Skeletal muscle satellite cell (primary cell): ENCODE measurements around the gene S100A12.

Source experiments
- H3K27me3 ChIP-seq: 2 replicates; pipeline ENCODE4 v1.7.0; 2013; ENCODE audit warnings: low read length; ENCODE audit not compliant: control insufficient read depth, insufficient read depth
- H3K36me3 ChIP-seq: 2 replicates; pipeline ENCODE4 v1.7.0; 2013; ENCODE audit warnings: mild to moderate bottlenecking, control low read depth, low read length; ENCODE audit not compliant: insufficient read depth
- H3K4me1 ChIP-seq: 2 replicates; pipeline ENCODE4 v1.7.0; 2013; ENCODE audit warnings: low read length; ENCODE audit not compliant: control insufficient read depth, insufficient read depth
- H3K4me2 ChIP-seq: 2 replicates; pipeline ENCODE4 v1.7.0; 2013; ENCODE audit warnings: mild to moderate bottlenecking, low read length
- H3K4me3 ChIP-seq: 2 replicates; pipeline ENCODE4 v1.7.0; 2013; ENCODE audit warnings: low read length
- H3K9ac ChIP-seq: 2 replicates; pipeline ENCODE4 v1.7.0; 2013; ENCODE audit warnings: mild to moderate bottlenecking, low read depth, low read length, moderate library complexity
- H3K9me3 ChIP-seq: replicated peaks from 2 replicates; pipeline ENCODE4 v1.7.0; 2013; ENCODE audit warnings: mild to moderate bottlenecking, control low read depth, low read length

The S100A12 gene

GRCh38 chr1:153395136-153395685 is 19.8 kb upstream of the S100A12 start:
- Histone ChIP-seq H3K4me2 (no peak overlapping the region), H3K4me3 (no peak overlapping the region), H3K27me3 (peaks cover 18% of the 10 kb centered on the region), H3K9me3 (no peaks in the 10 kb centered on the region), H3K9ac (no peak overlapping the region), H3K4me1 (no peaks in the 10 kb centered on the region), H3K36me3 (no peaks in the 10 kb centered on the region)

GRCh38 chr1:153394391-153394790 is 19.0 kb upstream of the S100A12 start:
- peaks cover 18% of the 10 kb centered on the region for H3K27me3 ChIP-seq
- no peak overlapping the region for H3K4me3 ChIP-seq
- H3K4me2 ChIP-seq = no peak overlapping the region
- H3K4me1 ChIP-seq = no peaks in the 10 kb centered on the region
- H3K9me3 ChIP-seq = no peaks in the 10 kb centered on the region
- H3K9ac ChIP-seq = no peak overlapping the region
- no peaks in the 10 kb centered on the region for H3K36me3 ChIP-seq

- Histone ChIP-seq H3K9ac (no peak overlapping the region), H3K36me3 (no peaks in the 10 kb centered on the region), H3K4me2 (no peak overlapping the region), H3K9me3 (no peaks in the 10 kb centered on the region), H3K4me1 (no peaks in the 10 kb centered on the region), H3K27me3 (peaks cover 18% of the 10 kb centered on the region), H3K4me3 (no peak overlapping the region)
These were observed 18.5 kb upstream of the S100A12 start for GRCh38 chr1:153393926-153394325.

- H3K4me3 ChIP-seq = no peak overlapping the region
- H3K4me2 ChIP-seq = no peak overlapping the region
- no peaks in the 10 kb centered on the region for H3K36me3 ChIP-seq
- no peak overlapping the region for H3K9ac ChIP-seq
- no peaks in the 10 kb centered on the region for H3K9me3 ChIP-seq
- peaks cover 12% of the 10 kb centered on the region for H3K27me3 ChIP-seq
- H3K4me1 ChIP-seq = no peaks in the 10 kb centered on the region
These were observed 17.4 kb upstream of the S100A12 start for GRCh38 chr1:153392822-153393221.

- Histone ChIP-seq H3K4me1 (no peaks in the 10 kb centered on the region), H3K27me3 (peaks cover 12% of the 10 kb centered on the region), H3K9me3 (no peaks in the 10 kb centered on the region), H3K4me2 (no peak overlapping the region), H3K9ac (no peak overlapping the region), H3K36me3 (no peaks in the 10 kb centered on the region), H3K4me3 (no peak overlapping the region)
These were observed 16.8 kb upstream of the S100A12 start for GRCh38 chr1:153392258-153392657.

- no peaks in the 10 kb centered on the region for H3K36me3 ChIP-seq
- no peaks in the 10 kb centered on the region for H3K9me3 ChIP-seq
- H3K4me3 ChIP-seq = no peak within 1 kb of the TSS
- H3K4me2 ChIP-seq = no peak within 1 kb of the TSS
- no peaks in the 10 kb centered on the region for H3K4me1 ChIP-seq
- no peak within 1 kb of the TSS for H3K9ac ChIP-seq
- peaks cover 10% of the 10 kb centered on the region for H3K27me3 ChIP-seq
These were observed 15.7 kb upstream of the S100A12 start, which contains the start of gene S100A8 for GRCh38 chr1:153390938-153391710. TSS of gene S100A8 (minus strand) at chr1:153391073. CDS start at chr1:153390535, 538 bp downstream.

GRCh38 chr1:153389973-153390879 is 14.8 kb upstream of the S100A12 start:
- H3K9me3 ChIP-seq = no peaks in the 10 kb centered on the region
- no peak overlapping the region for H3K4me2 ChIP-seq
- H3K27me3 ChIP-seq = peaks cover 7% of the 10 kb centered on the region
- no peaks in the 10 kb centered on the region for H3K4me1 ChIP-seq
- no peak overlapping the region for H3K9ac ChIP-seq
- no peaks in the 10 kb centered on the region for H3K36me3 ChIP-seq
- no peak overlapping the region for H3K4me3 ChIP-seq

GRCh38 chr1:153389401-153389800 is 14.0 kb upstream of the S100A12 start:
- Histone ChIP-seq H3K36me3 (no peaks in the 10 kb centered on the region), H3K9ac (no peak overlapping the region), H3K4me2 (no peak overlapping the region), H3K9me3 (no peaks in the 10 kb centered on the region), H3K27me3 (peaks cover 9% of the 10 kb centered on the region), H3K4me3 (no peak overlapping the region), H3K4me1 (no peaks in the 10 kb centered on the region)

GRCh38 chr1:153387785-153388184 is 12.4 kb upstream of the S100A12 start:
- no peaks in the 10 kb centered on the region for H3K9me3 ChIP-seq
- no peaks in the 10 kb centered on the region for H3K36me3 ChIP-seq
- H3K4me1 ChIP-seq = no peaks in the 10 kb centered on the region
- no peak overlapping the region for H3K4me2 ChIP-seq
- no peak overlapping the region for H3K9ac ChIP-seq
- H3K27me3 ChIP-seq = peaks cover 9% of the 10 kb centered on the region
- no peak overlapping the region for H3K4me3 ChIP-seq

- Histone ChIP-seq H3K27me3 (peaks cover 4% of the 10 kb centered on the region), H3K4me1 (no peaks in the 10 kb centered on the region), H3K9ac (no peak overlapping the region), H3K36me3 (no peaks in the 10 kb centered on the region), H3K4me3 (no peak overlapping the region), H3K9me3 (no peaks in the 10 kb centered on the region), H3K4me2 (no peak overlapping the region)
These were observed 11.6 kb upstream of the S100A12 start for GRCh38 chr1:153387001-153387400.

- Histone ChIP-seq H3K4me2 (no peak overlapping the region), H3K9me3 (no peaks in the 10 kb centered on the region), H3K9ac (no peak overlapping the region), H3K36me3 (no peaks in the 10 kb centered on the region), H3K4me1 (no peaks in the 10 kb centered on the region), H3K4me3 (no peak overlapping the region), H3K27me3 (peaks cover 3% of the 10 kb centered on the region)
These were observed 11.1 kb upstream of the S100A12 start for GRCh38 chr1:153386500-153386901.
